HepG2 (cell line): ENCODE data around the gene EFNA4. TPM values are rescaled to one million over a fixed set of nuclear protein-coding genes. Genes with fewer than 3 reads are reported as not detected.

ENCODE experiments used
- GATAD2A ChIP-seq: IDR thresholded peaks from 2 replicates; pipeline ENCODE4 v1.6.1; 2016
- MAFG ChIP-seq: sonication (generic); formaldehyde crosslinking; IDR thresholded peaks from 2 replicates; pipeline ENCODE4 v1.5.1; 2020; ENCODE audit warnings: mild to moderate bottlenecking, missing genetic modification reagents
- MATR3 ChIP-seq: sonication (generic); formaldehyde crosslinking; IDR thresholded peaks from 2 replicates; pipeline ENCODE4 v1.4.0; 2020; ENCODE audit warnings: missing genetic modification reagents
- MIXL1 ChIP-seq: IDR thresholded peaks from 2 replicates; pipeline ENCODE4 v1.6.1; 2016
- MLLT10 ChIP-seq: sonication (generic); formaldehyde crosslinking; IDR thresholded peaks from 2 replicates; pipeline ENCODE4 v1.4.0; 2020; ENCODE audit warnings: missing genetic modification reagents
- NBN ChIP-seq: fragments of 450-650 bp; conservative IDR thresholded peaks from 2 replicates; pipeline ENCODE4 v1.6.1; 2017
- PHF5A ChIP-seq: IDR thresholded peaks from one replicate; pipeline ENCODE4 v1.6.1; 2018; ENCODE audit warnings: low read depth, missing genetic modification reagents; ENCODE audit not compliant: unreplicated experiment
- RXRA ChIP-seq: sonication (generic); formaldehyde crosslinking; IDR thresholded peaks from 2 replicates; pipeline ENCODE4 v1.5.1; 2020; ENCODE audit warnings: missing genetic modification reagents
- TEAD2 ChIP-seq: sonication (generic); formaldehyde crosslinking; IDR thresholded peaks from 2 replicates; pipeline ENCODE4 v1.9.0; 2021; ENCODE audit warnings: missing genetic modification reagents
- ZEB1 ChIP-seq: IDR thresholded peaks from 2 replicates; pipeline ENCODE4 v1.6.1; 2012; ENCODE audit warnings: mild to moderate bottlenecking, low read depth, inconsistent platforms; ENCODE audit not compliant: insufficient replicate concordance
- ZMAT3 ChIP-seq: sonication (generic); formaldehyde crosslinking; conservative IDR thresholded peaks from 2 replicates; pipeline ENCODE4 v1.7.0; 2021; ENCODE audit warnings: missing genetic modification reagents
- ZNF30 ChIP-seq: sonication (generic); formaldehyde crosslinking; IDR thresholded peaks from 2 replicates; pipeline ENCODE4 v1.5.0; 2020; ENCODE audit warnings: mild to moderate bottlenecking, missing genetic modification reagents
- ZNF318 ChIP-seq: sonication (generic); formaldehyde crosslinking; IDR thresholded peaks from 2 replicates; pipeline ENCODE4 v1.4.0; 2020; ENCODE audit warnings: mild to moderate bottlenecking, missing genetic modification reagents
- ZNF333 ChIP-seq: sonication (generic); formaldehyde crosslinking; IDR thresholded peaks from 2 replicates; pipeline ENCODE4 v1.4.0; 2020; ENCODE audit warnings: mild to moderate bottlenecking, missing genetic modification reagents, borderline replicate concordance
- ZNF501 ChIP-seq: sonication (generic); formaldehyde crosslinking; IDR thresholded peaks from 2 replicates; pipeline ENCODE4 v1.5.1; 2020; ENCODE audit warnings: mild to moderate bottlenecking, moderate library complexity, missing genetic modification reagents
- polyA plus RNA-seq, 8 experiments: library from polyadenylated mRNA; depleted of rRNA in 3 of 8; stranded (reverse) in 7 of 8; unstranded in 1 of 8; fragments of >200 nt; fragmentation: Illumina TruSeq in 4 of 8; extraction: Trizol in 4 of 8; gene quantifications; 2 replicates each; pipeline versions ENCODE4 v1.2.1 to v1.2.3, GENCODE V29; 2011 to 2016; ENCODE audit warnings: low read depth in 4 of 8, missing spikeins in 1 of 8, mixed read lengths in 1 of 8; ENCODE audit not compliant: insufficient read depth in 1 of 8
- total RNA-seq, 5 experiments: library from RNA; depleted of rRNA; stranded (reverse); fragments of >200 nt; fragmentation: Illumina TruSeq; extraction: Trizol; gene quantifications; 2 replicates each; pipeline ENCODE4 v1.2.3, GENCODE V29; 2016; ENCODE audit warnings: low read depth in 1 of 5
- TF ChIP-seq, protein P1 (sequence below): sonication (generic); formaldehyde crosslinking; IDR thresholded peaks from 2 replicates; pipeline ENCODE4 v1.5.0; 2020; ENCODE audit warnings: missing genetic modification reagents, mild to moderate bottlenecking, borderline replicate concordance
- TF ChIP-seq, protein P2 (sequence below): sonication (generic); formaldehyde crosslinking; IDR thresholded peaks from 2 replicates; pipeline ENCODE4 v1.5.0; 2020; ENCODE audit warnings: mild to moderate bottlenecking, missing genetic modification reagents
- TF ChIP-seq, protein P3 (sequence below): sonication (generic); formaldehyde crosslinking; IDR thresholded peaks from 2 replicates; pipeline ENCODE4 v1.5.0; 2020; ENCODE audit warnings: mild to moderate bottlenecking, missing genetic modification reagents, moderate library complexity

The EFNA4 gene
- total and polyA plus RNA-seq, 2 of the 13 experiments (the other 11 are each of a cell fraction or from before 2014, with no cell fraction given): 12.0 to 17.2 TPM

GRCh38 chr1:155084722-155085503, 21.4 kb downstream of the EFNA4 start (continued):
- peak; percentile 83 for TF ChIP-seq GATAD2A (CRISPR knock-in tag)
- TF ChIP-seq, protein P1, sequence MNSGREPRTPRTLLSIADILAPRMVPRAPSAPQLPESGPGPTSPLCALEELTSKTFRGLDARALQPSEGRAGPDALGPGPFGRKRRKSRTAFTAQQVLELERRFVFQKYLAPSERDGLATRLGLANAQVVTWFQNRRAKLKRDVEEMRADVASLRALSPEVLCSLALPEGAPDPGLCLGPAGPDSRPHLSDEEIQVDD: peak; percentile 59; the same call in 1 of the 2 replicates
- peak; percentile 68; the same call in 1 of the 2 replicates for TF ChIP-seq MIXL1
- no peak for TF ChIP-seq ZNF333 (CRISPR knock-in tag)
- TF ChIP-seq PHF5A (CRISPR knock-in tag): peak; percentile 95
- TF ChIP-seq ZNF501 (CRISPR knock-in tag): peak; percentile 78
- TF ChIP-seq ZEB1: peak; percentile 30
- no peak for TF ChIP-seq TEAD2 (CRISPR knock-in tag)
- no peak for TF ChIP-seq ZNF30 (CRISPR knock-in tag)
- no peak for TF ChIP-seq MAFG
- TF ChIP-seq, protein P2, sequence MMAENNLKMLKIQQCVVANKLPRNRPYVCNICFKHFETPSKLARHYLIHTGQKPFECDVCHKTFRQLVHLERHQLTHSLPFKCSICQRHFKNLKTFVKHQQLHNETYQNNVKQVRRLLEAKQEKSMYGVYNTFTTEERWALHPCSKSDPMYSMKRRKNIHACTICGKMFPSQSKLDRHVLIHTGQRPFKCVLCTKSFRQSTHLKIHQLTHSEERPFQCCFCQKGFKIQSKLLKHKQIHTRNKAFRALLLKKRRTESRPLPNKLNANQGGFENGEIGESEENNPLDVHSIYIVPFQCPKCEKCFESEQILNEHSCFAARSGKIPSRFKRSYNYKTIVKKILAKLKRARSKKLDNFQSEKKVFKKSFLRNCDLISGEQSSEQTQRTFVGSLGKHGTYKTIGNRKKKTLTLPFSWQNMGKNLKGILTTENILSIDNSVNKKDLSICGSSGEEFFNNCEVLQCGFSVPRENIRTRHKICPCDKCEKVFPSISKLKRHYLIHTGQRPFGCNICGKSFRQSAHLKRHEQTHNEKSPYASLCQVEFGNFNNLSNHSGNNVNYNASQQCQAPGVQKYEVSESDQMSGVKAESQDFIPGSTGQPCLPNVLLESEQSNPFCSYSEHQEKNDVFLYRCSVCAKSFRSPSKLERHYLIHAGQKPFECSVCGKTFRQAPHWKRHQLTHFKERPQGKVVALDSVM: peak; percentile 45; the same call in 1 of the 2 replicates
- TF ChIP-seq, protein P3, sequence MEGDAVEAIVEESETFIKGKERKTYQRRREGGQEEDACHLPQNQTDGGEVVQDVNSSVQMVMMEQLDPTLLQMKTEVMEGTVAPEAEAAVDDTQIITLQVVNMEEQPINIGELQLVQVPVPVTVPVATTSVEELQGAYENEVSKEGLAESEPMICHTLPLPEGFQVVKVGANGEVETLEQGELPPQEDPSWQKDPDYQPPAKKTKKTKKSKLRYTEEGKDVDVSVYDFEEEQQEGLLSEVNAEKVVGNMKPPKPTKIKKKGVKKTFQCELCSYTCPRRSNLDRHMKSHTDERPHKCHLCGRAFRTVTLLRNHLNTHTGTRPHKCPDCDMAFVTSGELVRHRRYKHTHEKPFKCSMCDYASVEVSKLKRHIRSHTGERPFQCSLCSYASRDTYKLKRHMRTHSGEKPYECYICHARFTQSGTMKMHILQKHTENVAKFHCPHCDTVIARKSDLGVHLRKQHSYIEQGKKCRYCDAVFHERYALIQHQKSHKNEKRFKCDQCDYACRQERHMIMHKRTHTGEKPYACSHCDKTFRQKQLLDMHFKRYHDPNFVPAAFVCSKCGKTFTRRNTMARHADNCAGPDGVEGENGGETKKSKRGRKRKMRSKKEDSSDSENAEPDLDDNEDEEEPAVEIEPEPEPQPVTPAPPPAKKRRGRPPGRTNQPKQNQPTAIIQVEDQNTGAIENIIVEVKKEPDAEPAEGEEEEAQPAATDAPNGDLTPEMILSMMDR: peak; percentile 99
- TF ChIP-seq MATR3: no peak
- peak; percentile 77 for TF ChIP-seq RXRA (CRISPR knock-in tag)
- TF ChIP-seq ZNF318: peak; percentile 76; the same call in 1 of the 2 replicates
- TF ChIP-seq ZMAT3: peak; percentile 61; the same call in 1 of the 2 replicates
- no peak for TF ChIP-seq NBN
- no peak for TF ChIP-seq MLLT10 (CRISPR knock-in tag)
